Thoracic aorta (tissue), 2 donors: ENCODE results near the gene COBLL1. TPM values are rescaled to one million over a fixed set of nuclear protein-coding genes. Genes with fewer than 3 reads are reported as not detected.

Source experiments
- ATAC-seq: fragments of 150-250 bp; one replicate; pipeline ENCODE4 v1.8.0; 2017; ENCODE audit warnings: low read depth; ENCODE audit not compliant: insufficient number of reproducible peaks, low FRiP score
- DNase-seq: peaks from one replicate; pipeline ENCODE4 v3.0.0-alpha.2; 2020; ENCODE audit warnings: low spot score
- H3K27ac ChIP-seq, 2 donors: fragments of 200-600 bp; sonication (generic); 1 replicate in 1 of 2; 2 replicates in 1 of 2; pipeline ENCODE4 v1.5.1; 2016; ENCODE audit warnings: mild to moderate bottlenecking in 2 of 2, moderate library complexity in 2 of 2
- H3K27me3 ChIP-seq: fragments of 200-600 bp; sonication (generic); replicated peaks from 2 replicates; pipeline ENCODE4 v1.6.0; 2016; ENCODE audit warnings: mild to moderate bottlenecking; ENCODE audit not compliant: insufficient read depth
- H3K36me3 ChIP-seq: fragments of 200-600 bp; sonication (generic); one replicate; pipeline ENCODE4 v1.5.1; 2016
- H3K4me1 ChIP-seq, 2 donors: fragments of 200-600 bp; sonication (generic); 1 replicate in 1 of 2; 2 replicates in 1 of 2; pipeline versions ENCODE4 v1.5.1 to v1.6.0; 2016; ENCODE audit warnings: low read depth in 2 of 2, mild to moderate bottlenecking in 1 of 2; ENCODE audit not compliant: control insufficient read depth in 1 of 2
- H3K4me3 ChIP-seq: fragments of 200-600 bp; sonication (generic); 2 replicates; pipeline ENCODE4 v1.5.1; 2016; ENCODE audit warnings: mild to moderate bottlenecking
- H3K9me3 ChIP-seq: fragments of 200-600 bp; sonication (generic); 2 replicates; pipeline ENCODE4 v1.5.1; 2016
- CTCF ChIP-seq: fragments of 200-600 bp; sonication (generic); IDR thresholded peaks from one replicate; pipeline ENCODE4 v1.5.1; 2019; ENCODE audit warnings: antibody characterized with exemption
- total RNA-seq, 2 donors: library from RNA; depleted of rRNA; stranded (reverse); fragments of >200 nt; gene quantifications; one replicate each; pipeline versions ENCODE4 v1.1.0 to v1.2.3, GENCODE V29; 2016

The COBLL1 gene
- 10 to 100 TPM; 62.0 to 64.6 TPM for total RNA-seq

- peaks cover 14 to 23% of the 10 kb centered on the region in 2 donors for H3K4me1 ChIP-seq
- peak; percentile 92 for TF ChIP-seq CTCF
Measured at GRCh38 chr2:164841719-164842623, at the start of gene COBLL1. Gene COBLL1, minus strand, starts transcription at chr2:164841823. Its CDS starts 627 bp downstream, at chr2:164841196.

GRCh38 chr2:164890544-164890943 is 48.9 kb upstream of the COBLL1 start:
- Histone ChIP-seq H3K27ac (no peak overlapping the region), H3K36me3 (no peaks in the 10 kb centered on the region), H3K4me3 (no peak overlapping the region), H3K9me3 (no peaks in the 10 kb centered on the region), H3K27me3 (no peaks in the 10 kb centered on the region), H3K4me1 (no peaks in the 10 kb centered on the region)
- no peak for ATAC-seq
- DNase-seq = no peak
- TF ChIP-seq CTCF = no peak

More at GRCh38 chr2:164841719-164842623, at the start of gene COBLL1:
- H3K4me3 ChIP-seq = peak within 1 kb of the TSS; percentile 93
- peak; percentile 60 for ATAC-seq
- peak; percentile 9 for DNase-seq
- H3K36me3 ChIP-seq = no peaks in the 10 kb centered on the region
- no peaks in the 10 kb centered on the region for H3K9me3 ChIP-seq
- H3K27me3 ChIP-seq = no peaks in the 10 kb centered on the region
- H3K27ac ChIP-seq = peak within 1 kb of the TSS; percentile 94 to 98

GRCh38 chr2:164888592-164888991 is 47.0 kb upstream of the COBLL1 start:
- Histone ChIP-seq H3K36me3 (no peaks in the 10 kb centered on the region), H3K4me1 (no peaks in the 10 kb centered on the region), H3K27ac (no peak overlapping the region), H3K9me3 (no peaks in the 10 kb centered on the region), H3K27me3 (no peaks in the 10 kb centered on the region), H3K4me3 (no peak overlapping the region)
- ATAC-seq = no peak
- TF ChIP-seq CTCF = no peak
- no peak for DNase-seq

- DNase-seq = no peak
- Histone ChIP-seq H3K36me3 (no peaks in the 10 kb centered on the region), H3K27me3 (no peaks in the 10 kb centered on the region), H3K4me3 (no peak overlapping the region), H3K4me1 (no peaks in the 10 kb centered on the region), H3K27ac (no peak overlapping the region), H3K9me3 (no peaks in the 10 kb centered on the region)
- TF ChIP-seq CTCF = no peak
- no peak for ATAC-seq
Measured at GRCh38 chr2:164887434-164888144, 46.0 kb upstream of the COBLL1 start.

- H3K4me3 ChIP-seq = no peak overlapping the region
- no peak for ATAC-seq
Measured at GRCh38 chr2:164882276-164882675, 40.7 kb upstream of the COBLL1 start.

More at GRCh38 chr2:164882276-164882675, 40.7 kb upstream of the COBLL1 start:
- Histone ChIP-seq H3K4me1 (peaks cover 0 to 5% of the 10 kb centered on the region in 2 donors), H3K9me3 (no peaks in the 10 kb centered on the region), H3K27me3 (no peaks in the 10 kb centered on the region), H3K27ac (no peak overlapping the region), H3K36me3 (no peaks in the 10 kb centered on the region)
- no peak for TF ChIP-seq CTCF
- DNase-seq = no peak
